MM.1S (cell line): ENCODE results near the gene STOX1.

Source experiments
- DNase-seq: peaks from one replicate; pipeline ENCODE4 v3.0.0-alpha.2; 2015
- H2AFZ ChIP-seq: fragments of 300-600 bp; sonication (generic); 2 replicates; pipeline ENCODE4 v1.6.0; 2016; ENCODE audit warnings: antibody characterized with exemption, low read length
- H3F3A ChIP-seq: fragments of 300-600 bp; sonication (generic); 2 replicates; pipeline ENCODE4 v1.6.1; 2016; ENCODE audit warnings: mild to moderate bottlenecking, antibody characterized with exemption, low read length, moderate library complexity, mixed read lengths; ENCODE audit not compliant: insufficient read depth
- H3K27ac ChIP-seq: fragments of 300-600 bp; sonication (generic); 2 replicates; pipeline ENCODE4 v1.5.1; 2016; ENCODE audit warnings: mild to moderate bottlenecking, low read length
- H3K27me3 ChIP-seq: fragments of 300-600 bp; sonication (generic); replicated peaks from 2 replicates; pipeline ENCODE4 v1.6.0; 2016; ENCODE audit warnings: low read length; ENCODE audit not compliant: insufficient read depth
- H3K36me3 ChIP-seq: fragments of 300-600 bp; sonication (generic); replicated peaks from 2 replicates; pipeline ENCODE4 v1.6.1; 2016; ENCODE audit warnings: mild to moderate bottlenecking, low read length, mixed read lengths; ENCODE audit not compliant: insufficient read depth
- H3K4me1 ChIP-seq: fragments of 300-600 bp; sonication (generic); 2 replicates; pipeline ENCODE4 v1.6.1; 2016; ENCODE audit warnings: low read length, mixed read lengths
- H3K4me2 ChIP-seq: fragments of 300-600 bp; sonication (generic); 2 replicates; pipeline ENCODE4 v1.6.0; 2016; ENCODE audit warnings: low read depth, low read length
- H3K4me3 ChIP-seq: fragments of 300-600 bp; sonication (generic); 2 replicates; pipeline ENCODE4 v1.5.1; 2016; ENCODE audit warnings: low read length, mixed read lengths
- H3K79me2 ChIP-seq: fragments of 300-600 bp; sonication (generic); 2 replicates; pipeline ENCODE4 v1.6.1; 2016; ENCODE audit warnings: mixed run types, low read length, mixed read lengths
- H3K9ac ChIP-seq: fragments of 300-600 bp; sonication (generic); 2 replicates; pipeline ENCODE4 v1.6.1; 2016; ENCODE audit warnings: low read length, mixed read lengths
- H3K9me2 ChIP-seq: fragments of 300-600 bp; sonication (generic); replicated peaks from 2 replicates; pipeline ENCODE4 v1.6.1; 2016; ENCODE audit warnings: mild to moderate bottlenecking, low read length, mixed read lengths; ENCODE audit not compliant: insufficient read depth
- H3K9me3 ChIP-seq: fragments of 300-600 bp; sonication (generic); replicated peaks from 2 replicates; pipeline ENCODE4 v1.6.1; 2016; ENCODE audit warnings: mild to moderate bottlenecking, low read length, mixed read lengths; ENCODE audit not compliant: insufficient read depth
- H4K20me1 ChIP-seq: fragments of 300-600 bp; sonication (generic); 2 replicates; pipeline ENCODE4 v1.6.1; 2016; ENCODE audit warnings: mild to moderate bottlenecking, low read length, moderate library complexity, mixed read lengths; ENCODE audit not compliant: insufficient read depth
- EZH2 ChIP-seq: fragments of 300-600 bp; sonication (generic); optimal IDR thresholded peaks from 2 replicates; pipeline ENCODE3; 2017; ENCODE audit warnings: low read depth, mild to moderate bottlenecking, antibody characterized with exemption, low read length, mixed read lengths
- EZH2phosphoT487 ChIP-seq: fragments of 300-600 bp; sonication (generic); IDR thresholded peaks from 2 replicates; pipeline ENCODE4 v1.6.1; 2018; ENCODE audit warnings: antibody characterized with exemption, low read length
- TF ChIP-seq, protein P1 (sequence below): fragments of 300-600 bp; sonication (generic); IDR thresholded peaks from 2 replicates; pipeline ENCODE4 v1.5.1; 2016; ENCODE audit warnings: antibody characterized with exemption, low read length, mixed read lengths

The STOX1 gene

DNA sequence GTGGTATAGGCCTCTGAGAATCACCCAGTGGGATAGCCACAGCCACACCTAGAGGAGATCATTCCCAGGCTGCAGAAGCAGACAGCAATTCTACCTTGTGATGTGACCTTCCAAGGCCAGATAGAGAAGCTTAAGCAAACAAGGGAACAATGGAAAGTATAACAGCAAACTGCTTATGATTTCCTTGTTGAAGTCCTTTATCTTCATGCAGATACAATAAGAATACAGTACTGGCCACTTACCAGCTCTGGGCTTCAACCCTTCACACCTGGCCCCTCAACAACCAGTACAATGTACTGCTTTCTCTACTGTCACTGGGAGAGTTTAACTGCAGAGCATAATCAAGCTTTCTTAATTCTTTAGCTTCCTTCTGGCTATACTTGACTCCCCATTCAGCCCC, 51.2 kb downstream of the STOX1 start:
- Histone ChIP-seq H3K4me2 (no peak overlapping the region), H4K20me1 (no peaks in the 10 kb centered on the region), H3K36me3 (no peaks in the 10 kb centered on the region), H3K4me3 (no peak overlapping the region), H3K9me2 (no peaks in the 10 kb centered on the region), H3K27ac (no peak overlapping the region), H3F3A (no peaks in the 10 kb centered on the region), H3K9me3 (no peaks in the 10 kb centered on the region), H3K79me2 (no peaks in the 10 kb centered on the region), H3K4me1 (no peaks in the 10 kb centered on the region), H3K9ac (no peak overlapping the region), H3K27me3 (no peaks in the 10 kb centered on the region), H2AFZ (no peak overlapping the region)
- TF ChIP-seq, protein P1, sequence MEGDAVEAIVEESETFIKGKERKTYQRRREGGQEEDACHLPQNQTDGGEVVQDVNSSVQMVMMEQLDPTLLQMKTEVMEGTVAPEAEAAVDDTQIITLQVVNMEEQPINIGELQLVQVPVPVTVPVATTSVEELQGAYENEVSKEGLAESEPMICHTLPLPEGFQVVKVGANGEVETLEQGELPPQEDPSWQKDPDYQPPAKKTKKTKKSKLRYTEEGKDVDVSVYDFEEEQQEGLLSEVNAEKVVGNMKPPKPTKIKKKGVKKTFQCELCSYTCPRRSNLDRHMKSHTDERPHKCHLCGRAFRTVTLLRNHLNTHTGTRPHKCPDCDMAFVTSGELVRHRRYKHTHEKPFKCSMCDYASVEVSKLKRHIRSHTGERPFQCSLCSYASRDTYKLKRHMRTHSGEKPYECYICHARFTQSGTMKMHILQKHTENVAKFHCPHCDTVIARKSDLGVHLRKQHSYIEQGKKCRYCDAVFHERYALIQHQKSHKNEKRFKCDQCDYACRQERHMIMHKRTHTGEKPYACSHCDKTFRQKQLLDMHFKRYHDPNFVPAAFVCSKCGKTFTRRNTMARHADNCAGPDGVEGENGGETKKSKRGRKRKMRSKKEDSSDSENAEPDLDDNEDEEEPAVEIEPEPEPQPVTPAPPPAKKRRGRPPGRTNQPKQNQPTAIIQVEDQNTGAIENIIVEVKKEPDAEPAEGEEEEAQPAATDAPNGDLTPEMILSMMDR = no peak
- TF ChIP-seq EZH2 (no peak), EZH2phosphoT487 (no peak)
- no peak for DNase-seq

DNA sequence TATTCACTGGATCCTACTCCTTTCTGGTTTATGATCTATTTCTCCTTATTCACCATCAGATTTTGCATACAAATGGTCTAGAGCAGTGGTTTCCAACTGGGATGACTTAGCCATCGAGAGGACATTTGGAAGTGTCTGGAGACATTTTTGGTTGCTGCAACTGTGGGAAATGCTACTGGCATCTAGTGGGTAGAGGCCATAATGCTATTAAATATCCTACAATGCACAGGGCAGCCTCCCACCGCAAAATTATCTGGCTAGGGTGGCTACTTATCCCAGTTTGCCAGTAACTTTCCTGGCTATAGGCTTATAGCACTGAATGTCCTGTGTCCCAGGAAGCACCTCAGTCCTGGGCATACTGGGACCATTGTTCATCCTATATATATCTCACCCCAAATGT, 52.3 kb downstream of the STOX1 start:
- TF ChIP-seq EZH2phosphoT487 (no peak), EZH2 (no peak)
- TF ChIP-seq, protein P1 = no peak
- H3K9me3 ChIP-seq = no peaks in the 10 kb centered on the region
- no peaks in the 10 kb centered on the region for H4K20me1 ChIP-seq
- no peaks in the 10 kb centered on the region for H3K9me2 ChIP-seq
- H2AFZ ChIP-seq = no peak overlapping the region
- no peaks in the 10 kb centered on the region for H3F3A ChIP-seq
- no peak overlapping the region for H3K4me2 ChIP-seq
- no peak overlapping the region for H3K9ac ChIP-seq
- no peak for DNase-seq
- no peaks in the 10 kb centered on the region for H3K36me3 ChIP-seq
- H3K27me3 ChIP-seq = no peaks in the 10 kb centered on the region
- no peak overlapping the region for H3K4me3 ChIP-seq
- no peaks in the 10 kb centered on the region for H3K4me1 ChIP-seq
- no peak overlapping the region for H3K27ac ChIP-seq
- no peaks in the 10 kb centered on the region for H3K79me2 ChIP-seq

DNA sequence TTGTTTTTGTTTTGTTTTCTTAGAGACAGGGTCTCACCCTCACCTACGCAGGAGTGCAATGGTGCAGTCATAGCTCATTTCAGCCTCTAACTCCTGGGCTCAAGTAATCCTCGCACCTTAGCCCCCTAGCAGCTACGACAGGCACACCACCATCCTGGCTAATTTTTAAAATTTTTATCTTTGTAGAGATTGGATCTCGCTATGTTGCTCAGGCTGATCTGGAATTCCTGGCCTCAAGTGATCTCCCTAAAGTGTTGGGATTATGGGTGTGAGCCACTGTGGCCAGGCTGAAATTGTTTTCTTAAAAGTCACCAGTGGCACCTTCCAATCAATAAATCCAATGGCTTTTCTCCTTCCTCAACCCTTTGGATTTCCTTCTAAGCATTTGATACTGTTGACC, 52.9 kb downstream of the STOX1 start:
- Histone ChIP-seq H3K27me3 (no peaks in the 10 kb centered on the region), H3K4me3 (no peak overlapping the region), H3K4me1 (no peaks in the 10 kb centered on the region), H3K79me2 (no peaks in the 10 kb centered on the region), H3K27ac (no peak overlapping the region), H3K36me3 (no peaks in the 10 kb centered on the region), H3K4me2 (no peak overlapping the region), H3F3A (no peaks in the 10 kb centered on the region), H2AFZ (no peak overlapping the region), H3K9me2 (no peaks in the 10 kb centered on the region), H3K9ac (no peak overlapping the region), H4K20me1 (no peaks in the 10 kb centered on the region), H3K9me3 (no peaks in the 10 kb centered on the region)
- TF ChIP-seq EZH2 (no peak), EZH2phosphoT487 (no peak)
- TF ChIP-seq, protein P1 = no peak
- DNase-seq = no peak
